ENCODE results near the gene HOXA3. TPM values are rescaled to one million over a fixed set of nuclear protein-coding genes. Genes with fewer than 3 reads are reported as not detected.

HOXA3 gene
- total and polyA plus RNA-seq, 2 of the 8 experiments (the other 6 are each of a cell fraction or from before 2014, with no cell fraction given), result not detected

GRCh38 chr7:27125986-27126394, 26.4 kb downstream of the HOXA3 start:
- Histone ChIP-seq H2BK120ac (replicated peaks; ENCODE audit: low read depth, low read length) (no peak overlapping the region), H4K91ac (replicated peaks; ENCODE audit: insufficient read length, low read length) (no peak overlapping the region), H4K20me1 (replicated peaks in 1 of 2; ENCODE audit: control insufficient read depth in 1 of 2, insufficient read depth in 2 of 2, low read length in 2 of 2) (peaks cover 20 to 30% of the 10 kb centered on the region in 2 experiments), H2AK5ac (ENCODE audit: low read depth, low read length) (no peak overlapping the region), H3K36me3 (ENCODE audit: control insufficient read depth in 2 of 4, insufficient read depth in 4 of 4, low read length in 3 of 4) (peaks cover 0 to 8% (median 0%) of the 10 kb centered on the region in 4 experiments; a peak in 1 of 8 replicates), H3K9me3 (ENCODE audit: insufficient read depth in 2 of 2, low read depth in 1 of 2, low read length in 1 of 2) (peaks cover 0 to 4% of the 10 kb centered on the region in 2 experiments; a peak in 1 of 4 replicates), H3K23ac (ENCODE audit: insufficient read length) (no peak overlapping the region), H3K4me3 (ENCODE audit: extremely low read depth in 1 of 4, insufficient read depth in 2 of 4, low read depth in 3 of 4, low read length in 4 of 4) (no peak overlapping the region), H3K27ac (ENCODE audit: low read depth, low read length) (no peak overlapping the region), H3K79me2 (ENCODE audit: control insufficient read depth in 1 of 2, insufficient read depth in 2 of 2, low read length in 2 of 2) (no peaks in the 10 kb centered on the region), H3K23me2 (ENCODE audit: low read depth, low read length) (peaks cover 2% of the 10 kb centered on the region; the same call in 1 of the 2 replicates), H3K18ac (ENCODE audit: extremely low read depth, low read length) (no peak overlapping the region), H3K4me2 (ENCODE audit: insufficient read depth in 1 of 2, low read depth in 2 of 2, low read length in 2 of 2) (no peak overlapping the region), H3K4me1 (replicated peaks in 1 of 4; ENCODE audit: control insufficient read depth in 3 of 4, insufficient read depth in 4 of 4, low read length in 3 of 4) (peaks cover 0 to 3% (median under 1%) of the 10 kb centered on the region in 4 experiments; a peak in 3 of 7 replicates), H3K14ac (ENCODE audit: insufficient read length) (no peak overlapping the region), H3K56ac (replicated peaks; ENCODE audit: insufficient read length, low read depth, low read length) (no peak overlapping the region), H3K27me3 (replicated peaks in 1 of 4; ENCODE audit: control insufficient read depth in 3 of 4, extremely low read depth in 1 of 4, insufficient read depth in 3 of 4, low read length in 3 of 4) (peaks cover 99 to 100% (median 100%) of the 10 kb centered on the region in 4 experiments), H3K9ac (replicated peaks in 1 of 4; ENCODE audit: extremely low read depth in 1 of 4, low read depth in 3 of 4, low read length in 3 of 4) (no peak overlapping the region), H2BK20ac (ENCODE audit: low read length) (no peak overlapping the region), H2AFZ (ENCODE audit: low read length) (no peak overlapping the region), H2BK5ac (ENCODE audit: low read depth, low read length) (no peak overlapping the region), H2BK12ac (ENCODE audit: low read depth, low read length) (no peak overlapping the region), H3K4ac (replicated peaks; ENCODE audit: insufficient read length, low read depth, low read length) (no peak overlapping the region), H4K5ac (ENCODE audit: insufficient read length, low read depth, low read length) (no peak overlapping the region), H4K8ac (ENCODE audit: extremely low read depth, insufficient read depth, low read length) (no peak overlapping the region), H3K79me1 (ENCODE audit: low read depth, low read length) (no peaks in the 10 kb centered on the region), H2BK15ac (ENCODE audit: low read length) (no peak overlapping the region)
- POLR2A ChIA-PET (ENCODE audit: partially characterized antibody), result no interaction called here
- TF ChIP-seq SP4 (IDR thresholded peaks at IDR 0.05; ENCODE audit: low read length) (no peak), JUND (IDR thresholded peaks at IDR 0.05; ENCODE audit: low read length) (no peak), BCL11A (IDR thresholded peaks at IDR 0.05; ENCODE audit: low read depth in 2 of 2, low read length in 2 of 2) (no peak), GABPA (IDR thresholded peaks at IDR 0.05; ENCODE audit: borderline replicate concordance, insufficient read depth, low read length) (no peak), CREB1 (IDR thresholded peaks at IDR 0.05) (no peak), MAFK (IDR thresholded peaks at IDR 0.05; ENCODE audit: low read depth, low read length) (no peak), JUN (IDR thresholded peaks at IDR 0.05; ENCODE audit: low read depth, low read length) (no peak), YY1 (IDR thresholded peaks at IDR 0.05; ENCODE audit: low read depth, low read length) (no peak), ZNF274 (IDR thresholded peaks at IDR 0.05; ENCODE audit: borderline replicate concordance, extremely low read depth, low read length) (no peak), KDM5A (IDR thresholded peaks at IDR 0.05; ENCODE audit: low read length) (no peak), SP2 (IDR thresholded peaks at IDR 0.05; ENCODE audit: low read length) (no peak), HDAC2 (IDR thresholded peaks at IDR 0.05; ENCODE audit: borderline replicate concordance in 1 of 2, low read depth in 2 of 2, low read length in 2 of 2) (no peak)
- TF ChIP-seq, protein P1, sequence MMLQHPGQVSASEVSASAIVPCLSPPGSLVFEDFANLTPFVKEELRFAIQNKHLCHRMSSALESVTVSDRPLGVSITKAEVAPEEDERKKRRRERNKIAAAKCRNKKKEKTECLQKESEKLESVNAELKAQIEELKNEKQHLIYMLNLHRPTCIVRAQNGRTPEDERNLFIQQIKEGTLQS (IDR thresholded peaks at IDR 0.05; ENCODE audit: insufficient read depth, low read depth, low read length), result no peak
- TF ChIP-seq, protein P2, sequence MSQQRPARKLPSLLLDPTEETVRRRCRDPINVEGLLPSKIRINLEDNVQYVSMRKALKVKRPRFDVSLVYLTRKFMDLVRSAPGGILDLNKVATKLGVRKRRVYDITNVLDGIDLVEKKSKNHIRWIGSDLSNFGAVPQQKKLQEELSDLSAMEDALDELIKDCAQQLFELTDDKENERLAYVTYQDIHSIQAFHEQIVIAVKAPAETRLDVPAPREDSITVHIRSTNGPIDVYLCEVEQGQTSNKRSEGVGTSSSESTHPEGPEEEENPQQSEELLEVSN (IDR thresholded peaks at IDR 0.05), result no peak
- no peak for DNase-seq (ENCODE audit: low read depth in 1 of 2, low spot score in 2 of 2)
- FAIRE-seq, result no peak
- WGBS, 2 experiments (ENCODE audit: extremely low coverage in 1 of 2, insufficient coverage in 1 of 2, insufficient read length in 1 of 2, insufficient replicate concordance in 2 of 2, low coverage in 1 of 2, low lambda C conversion rate in 2 of 2, missing lambda C conversion rate in 1 of 2), result 26% methylated on average over 5 of the region's 5 CpGs; no CpG with 5 or more reads in 1 of the 2 experiments
- CTCF ChIA-PET (ENCODE audit: partially characterized antibody), result interaction anchor here (1.0 kb wide), 1 partner anchor 18 kb away, joined by 3 read pairs; no protein-coding TSS in a partner anchor
